ENCODE results near the gene FADS1.

Gene FADS1

GRCh38 chr11:61829806-61830205, 13.0 kb upstream of the FADS1 start:
- peak overlapping the region; percentile 81 for H3K4me3 ChIP-seq (ENCODE audit: low read depth, low read length)
- no peak for TF ChIP-seq CTCF (IDR thresholded peaks at IDR 0.05; ENCODE audit: low read depth, low read length)

GRCh38 chr11:61828629-61829407, 12.0 kb upstream of the FADS1 start:
- peak; percentile 39 for TF ChIP-seq CTCF (IDR thresholded peaks at IDR 0.05; ENCODE audit: low read depth, low read length)
- H3K4me3 ChIP-seq (ENCODE audit: low read depth, low read length), result peak overlapping the region; percentile 81

- TF ChIP-seq CTCF (IDR thresholded peaks at IDR 0.05; ENCODE audit: low read depth, low read length), result no peak
- peak overlapping the region; percentile 81 for H3K4me3 ChIP-seq (ENCODE audit: low read depth, low read length)
Measured at GRCh38 chr11:61828379-61828628, 11.5 kb upstream of the FADS1 start.

- peak within 1 kb of the TSS; percentile 81 for H3K4me3 ChIP-seq (ENCODE audit: low read depth, low read length)
Measured at GRCh38 chr11:61827571-61828378, 11.0 kb upstream of the FADS1 start, which contains the start of gene FADS2. FADS2 (plus strand) TSS chr11:61828300; CDS start chr11:61828391, 91 bp downstream.

GRCh38 chr11:61826930-61827570, 10.2 kb upstream of the FADS1 start:
- TF ChIP-seq CTCF (IDR thresholded peaks at IDR 0.05; ENCODE audit: low read depth, low read length), result no peak
- H3K4me3 ChIP-seq (ENCODE audit: low read depth, low read length), result peak overlapping the region; percentile 81

More at GRCh38 chr11:61827571-61828378, 11.0 kb upstream of the FADS1 start, which contains the start of gene FADS2:
- no peak for TF ChIP-seq CTCF (IDR thresholded peaks at IDR 0.05; ENCODE audit: low read depth, low read length)

- no peak for TF ChIP-seq CTCF (IDR thresholded peaks at IDR 0.05; ENCODE audit: low read depth, low read length)
- no peak overlapping the region for H3K4me3 ChIP-seq (ENCODE audit: low read depth, low read length)
Measured at GRCh38 chr11:61820174-61820573, 3.4 kb upstream of the FADS1 start.

Measured in WI38 (cell line).